Measurements from ENCODE around the gene PPP1R13B.

DNA sequence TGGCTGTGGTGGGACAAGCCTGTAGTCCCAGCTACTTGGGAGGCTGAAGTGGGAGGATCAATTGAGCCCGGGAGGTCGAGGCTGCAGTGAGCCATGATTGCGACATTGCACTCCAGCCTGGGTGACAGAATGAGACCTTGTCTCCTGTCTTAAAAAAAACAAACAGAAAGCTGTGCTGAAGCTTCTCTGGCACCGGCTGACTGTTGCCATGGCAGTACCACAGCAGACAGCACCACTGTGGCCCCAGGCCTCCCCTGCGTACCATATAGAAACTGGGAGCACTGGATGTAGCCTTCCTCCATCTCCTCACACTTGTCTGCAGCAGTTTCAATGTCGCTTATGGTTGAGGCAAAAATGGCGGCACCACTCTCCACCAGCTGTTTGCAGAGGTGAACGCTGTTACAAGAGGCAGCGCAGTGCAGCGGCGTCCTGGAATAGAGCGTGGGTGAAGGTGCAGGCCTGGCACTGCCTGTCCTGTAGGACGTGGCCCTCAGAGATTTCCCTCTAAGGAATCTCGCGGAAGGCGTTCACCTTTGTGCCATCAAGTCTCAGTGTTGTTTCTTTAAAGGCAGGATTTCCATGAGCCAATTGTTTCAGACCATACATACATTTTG lies 109.8 kb downstream of the PPP1R13B start:
- TF ChIP-seq, protein P1, sequence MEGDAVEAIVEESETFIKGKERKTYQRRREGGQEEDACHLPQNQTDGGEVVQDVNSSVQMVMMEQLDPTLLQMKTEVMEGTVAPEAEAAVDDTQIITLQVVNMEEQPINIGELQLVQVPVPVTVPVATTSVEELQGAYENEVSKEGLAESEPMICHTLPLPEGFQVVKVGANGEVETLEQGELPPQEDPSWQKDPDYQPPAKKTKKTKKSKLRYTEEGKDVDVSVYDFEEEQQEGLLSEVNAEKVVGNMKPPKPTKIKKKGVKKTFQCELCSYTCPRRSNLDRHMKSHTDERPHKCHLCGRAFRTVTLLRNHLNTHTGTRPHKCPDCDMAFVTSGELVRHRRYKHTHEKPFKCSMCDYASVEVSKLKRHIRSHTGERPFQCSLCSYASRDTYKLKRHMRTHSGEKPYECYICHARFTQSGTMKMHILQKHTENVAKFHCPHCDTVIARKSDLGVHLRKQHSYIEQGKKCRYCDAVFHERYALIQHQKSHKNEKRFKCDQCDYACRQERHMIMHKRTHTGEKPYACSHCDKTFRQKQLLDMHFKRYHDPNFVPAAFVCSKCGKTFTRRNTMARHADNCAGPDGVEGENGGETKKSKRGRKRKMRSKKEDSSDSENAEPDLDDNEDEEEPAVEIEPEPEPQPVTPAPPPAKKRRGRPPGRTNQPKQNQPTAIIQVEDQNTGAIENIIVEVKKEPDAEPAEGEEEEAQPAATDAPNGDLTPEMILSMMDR (IDR thresholded peaks at IDR 0.05) = no peak
- no peak for TF ChIP-seq POLR2A (IDR thresholded peaks at IDR 0.05)
